Measurements from ENCODE around the gene ADGRG3.
"Not testable (repeated sequence)": the region's sequence is repeated elsewhere in the genome, so short reads cannot be mapped to it uniquely, and the experiment has no call there.

Gene ADGRG3

DNA sequence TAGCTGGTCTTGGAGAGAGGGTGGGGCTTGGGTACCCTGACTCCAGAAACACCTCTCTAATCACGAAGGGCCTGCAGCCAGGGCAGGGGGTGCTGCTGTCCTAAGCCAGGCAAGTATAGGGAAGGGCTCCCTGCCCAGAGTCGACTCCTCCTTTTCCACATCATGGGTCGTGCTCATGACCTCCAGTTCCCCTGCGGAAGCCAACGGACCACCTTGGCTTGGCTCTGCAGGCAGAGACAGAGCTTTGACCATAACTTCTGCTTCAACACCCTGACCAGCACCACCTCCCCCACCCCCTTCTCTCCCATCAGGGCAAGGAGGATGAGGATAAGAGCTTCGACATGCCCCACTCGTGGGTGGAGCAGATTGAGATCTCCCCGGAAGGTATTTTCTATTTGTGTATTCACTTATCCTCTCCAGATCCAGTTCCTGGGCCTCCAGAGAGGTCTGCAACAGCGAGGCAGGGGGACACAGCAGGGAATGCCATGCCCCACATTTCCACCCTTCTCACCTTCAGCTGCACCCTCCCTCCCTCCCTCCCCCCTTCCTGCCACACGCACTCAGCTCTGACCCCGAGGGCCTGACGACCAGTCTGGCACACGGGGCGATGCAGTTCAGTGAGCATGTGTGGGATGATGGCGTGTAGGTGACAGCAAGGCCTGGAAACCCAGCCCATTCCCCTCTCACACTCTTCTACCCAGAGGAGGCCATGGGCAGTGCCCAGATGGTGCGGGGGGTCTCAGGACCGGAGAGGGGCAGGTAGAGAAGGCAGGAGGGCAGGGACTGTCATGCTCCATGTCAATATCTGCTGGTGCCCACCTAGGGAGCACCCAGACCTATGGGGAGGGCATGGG, 53.5 kb downstream of the ADGRG3 start:
- no peak for DNase-seq (ENCODE audit: low read depth)

- no peak for DNase-seq (ENCODE audit: low read depth)
Measured at GRCh38 chr16:57722210-57722499, 54.0 kb downstream of the ADGRG3 start.

GRCh38 chr16:57722651-57723050, 54.5 kb downstream of the ADGRG3 start:
- no peak for DNase-seq (ENCODE audit: low read depth)

DNA sequence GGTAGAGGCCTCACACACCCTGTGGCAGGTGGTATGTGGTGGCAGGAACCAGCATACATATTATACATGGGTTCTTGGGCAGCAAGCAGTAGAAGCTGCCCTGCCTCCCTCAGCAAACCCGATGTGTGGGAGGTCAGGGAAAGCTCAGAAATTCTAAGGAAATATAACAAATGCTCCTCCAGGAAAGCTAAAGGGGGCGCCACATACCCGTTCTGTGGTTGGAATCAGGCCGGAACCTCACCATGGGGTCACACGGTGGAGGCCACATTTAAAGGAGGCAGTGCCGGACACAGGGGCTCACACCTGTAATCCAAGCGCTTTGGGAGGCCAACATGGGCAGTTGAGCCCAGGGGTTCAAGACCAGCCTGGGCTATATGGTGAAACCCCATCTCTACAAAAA, 55.1 kb downstream of the ADGRG3 start:
- DNase-seq (ENCODE audit: low read depth): no peak

DNA sequence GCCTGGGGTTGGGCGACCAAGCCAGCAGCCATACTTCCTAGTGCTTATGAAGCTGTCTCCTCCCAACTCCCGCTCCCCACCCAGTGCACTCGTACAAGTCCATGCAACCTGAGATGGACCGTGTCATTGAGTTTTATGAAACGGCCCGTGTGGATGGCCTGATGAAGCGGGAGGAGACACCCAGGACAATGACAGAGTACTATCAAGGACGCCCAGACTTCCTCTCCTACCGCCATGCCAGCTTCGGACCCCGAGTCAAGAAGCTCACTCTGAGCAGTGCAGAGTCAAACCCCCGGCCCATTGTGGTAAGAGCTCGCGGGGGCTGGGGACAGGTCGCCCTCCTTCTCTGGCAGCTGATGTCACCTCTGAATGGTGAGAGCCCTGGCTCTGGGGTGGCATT, 56.4 kb downstream of the ADGRG3 start:
- no peak for DNase-seq (ENCODE audit: low read depth)

- DNase-seq (ENCODE audit: low read depth): no peak
Measured at GRCh38 chr16:57725151-57725550, 57.0 kb downstream of the ADGRG3 start.

GRCh38 chr16:57725554-57725953, 57.4 kb downstream of the ADGRG3 start:
- DNase-seq (ENCODE audit: low read depth): no peak

GRCh38 chr16:57725976-57726375, 57.9 kb downstream of the ADGRG3 start:
- no peak for DNase-seq (ENCODE audit: low read depth)

- no peak for DNase-seq (ENCODE audit: low read depth)
Measured at GRCh38 chr16:57726433-57726947, 58.4 kb downstream of the ADGRG3 start.

DNA sequence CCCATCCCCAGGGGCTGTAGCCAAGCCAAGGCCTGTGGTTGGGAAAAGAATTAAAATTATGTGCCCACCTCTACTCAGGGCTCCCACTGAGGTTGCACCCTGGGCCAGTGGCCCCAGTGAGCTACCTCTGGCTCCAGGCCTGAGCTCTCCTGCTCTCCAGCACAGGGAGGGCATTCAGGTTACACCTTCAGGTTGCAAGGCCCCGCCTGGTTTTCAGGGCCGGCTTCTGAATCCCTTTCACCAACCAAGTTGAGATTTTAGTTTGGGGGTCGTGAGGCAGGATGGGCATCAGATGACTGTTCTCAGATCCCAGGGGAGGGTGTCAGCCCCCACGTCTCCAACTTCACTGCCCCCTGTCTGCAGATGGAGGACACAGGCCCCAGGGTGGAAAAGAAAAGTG, 59.5 kb downstream of the ADGRG3 start:
- DNase-seq (ENCODE audit: low read depth): no peak

DNA sequence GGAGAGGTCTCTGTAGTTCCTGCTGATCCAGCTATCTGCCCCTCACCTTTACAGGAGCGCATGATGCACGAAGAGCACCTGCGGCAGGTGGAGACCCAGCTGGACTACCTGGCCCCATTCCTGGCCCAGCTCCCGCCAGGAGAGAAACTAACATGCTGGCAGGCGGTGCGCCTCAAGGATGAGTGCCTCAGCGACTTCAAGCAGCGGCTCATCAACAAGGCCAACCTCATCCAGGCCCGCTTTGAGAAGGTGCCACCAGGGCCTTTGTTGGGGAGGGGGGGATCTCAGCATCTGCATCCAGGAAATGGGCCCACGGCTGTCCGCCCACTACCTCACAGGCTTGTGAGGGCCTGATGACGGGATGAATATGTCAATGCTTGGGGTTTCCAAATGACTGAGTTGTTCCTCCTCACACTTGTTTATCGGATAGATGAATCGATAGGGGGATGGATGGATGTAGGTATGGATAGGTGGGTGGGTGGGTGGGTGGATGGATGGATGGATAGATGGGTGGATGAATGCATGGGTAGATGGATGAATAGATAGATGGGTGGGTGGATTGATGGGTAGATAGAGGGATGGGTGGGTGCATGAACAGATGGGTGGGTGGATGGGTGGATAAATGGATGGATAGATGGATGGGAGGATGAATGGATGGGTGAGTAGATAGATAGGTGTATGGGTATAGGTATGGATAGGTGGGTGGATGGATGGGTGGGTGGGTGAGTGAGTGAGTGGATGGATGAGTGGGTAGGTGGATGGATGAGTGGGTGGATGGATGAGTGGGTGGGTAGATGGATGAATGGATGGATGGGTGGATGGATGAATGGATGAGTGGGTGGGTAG, 60.5 kb downstream of the ADGRG3 start:
- DNase-seq (ENCODE audit: low read depth): no peak

DNA sequence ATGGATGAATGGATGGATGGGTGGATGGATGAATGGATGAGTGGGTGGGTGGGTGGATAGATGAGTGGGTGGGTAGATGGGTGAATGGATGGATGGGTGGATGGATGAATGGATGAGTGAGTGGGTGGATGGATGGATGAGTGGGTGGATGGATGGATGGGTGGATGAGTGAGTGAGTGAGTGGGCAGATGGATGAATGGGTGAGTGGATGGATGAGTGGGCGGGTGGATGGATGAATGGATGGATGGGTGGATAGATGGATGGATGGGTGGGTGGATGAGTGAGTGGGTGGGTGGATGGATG, 61.0 kb downstream of the ADGRG3 start:
- DNase-seq (ENCODE audit: low read depth): no peak

DNA sequence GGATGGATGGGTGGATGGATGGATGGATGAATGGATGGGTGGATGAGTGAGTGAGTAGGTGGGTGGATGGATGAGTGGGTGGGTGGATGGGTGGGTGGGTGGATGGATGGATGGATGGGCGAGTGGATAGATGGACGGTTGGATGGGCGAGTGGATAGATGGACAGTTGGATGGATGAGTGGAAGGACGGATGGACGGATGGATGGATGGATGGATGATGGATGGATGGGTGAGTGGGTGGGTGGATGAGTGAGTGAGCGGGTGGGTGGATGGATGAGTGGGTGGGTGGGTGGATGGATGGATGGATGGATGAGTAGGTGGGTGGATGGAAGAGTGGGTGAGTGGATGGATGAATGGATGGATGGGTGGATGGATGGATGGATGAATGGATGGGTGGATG, 61.7 kb downstream of the ADGRG3 start:
- not testable (repeated sequence) for DNase-seq (ENCODE audit: low read depth)

DNA sequence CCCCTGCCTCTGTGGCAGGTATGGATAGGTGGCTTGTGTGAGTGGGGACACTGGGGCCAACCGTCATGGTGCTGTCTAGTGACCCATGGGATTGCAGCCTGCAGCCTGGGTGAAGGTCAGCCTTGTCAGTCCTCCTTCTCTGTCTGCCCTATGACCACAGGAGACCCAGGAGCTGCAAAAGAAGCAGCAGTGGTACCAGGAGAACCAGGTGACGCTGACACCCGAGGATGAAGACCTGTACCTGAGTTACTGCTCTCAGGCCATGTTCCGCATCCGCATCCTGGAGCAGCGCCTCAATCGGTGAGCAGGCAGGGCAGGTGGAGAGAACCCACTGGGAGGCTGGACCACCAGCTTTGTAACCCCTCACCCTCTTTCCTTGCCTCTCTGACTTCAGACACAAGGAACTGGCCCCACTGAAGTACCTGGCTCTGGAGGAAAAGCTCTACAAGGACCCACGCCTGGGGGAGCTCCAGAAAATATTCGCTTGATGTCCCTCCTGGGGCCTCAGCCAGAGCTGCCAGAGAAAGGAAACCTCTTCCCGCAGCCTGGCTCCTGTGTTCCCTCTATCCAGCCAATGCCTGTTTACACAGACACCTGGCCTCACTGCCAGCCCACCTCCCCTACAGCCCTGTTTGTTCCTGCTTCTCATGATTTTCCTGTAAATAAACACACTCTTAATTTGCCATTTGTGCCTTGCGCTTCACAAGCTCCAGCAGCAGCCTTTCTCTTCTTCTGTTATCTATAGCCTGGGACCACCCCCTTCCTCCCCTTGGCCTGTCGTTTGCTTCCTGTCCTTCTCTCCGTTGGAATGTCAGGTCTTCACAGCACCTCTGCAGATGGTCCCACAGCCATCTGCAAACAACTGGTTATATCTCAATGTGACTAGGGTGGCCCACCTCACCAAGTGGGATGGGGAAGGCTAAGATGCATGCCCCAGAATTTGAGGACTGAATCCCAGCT, 62.9 kb downstream of the ADGRG3 start:
- DNase-seq (ENCODE audit: low read depth): no peak

DNA sequence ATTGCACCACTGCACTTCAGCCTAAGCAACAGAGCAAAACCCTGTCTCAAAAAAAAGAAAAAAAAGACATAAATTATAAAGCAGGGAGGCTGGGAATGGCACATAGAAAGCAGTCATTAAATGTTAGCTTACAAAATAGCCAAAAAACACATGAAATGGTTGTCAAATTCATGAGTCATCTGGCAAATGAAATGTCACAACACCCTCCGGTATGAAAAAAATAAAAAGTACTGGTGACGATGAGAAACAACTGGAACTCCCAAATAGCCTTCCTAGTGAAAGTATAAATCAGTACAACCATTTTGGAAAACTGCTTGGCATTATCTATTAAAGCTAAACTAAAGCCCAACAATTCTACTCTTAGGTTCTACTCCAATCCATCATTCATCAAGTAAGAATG, 63.9 kb downstream of the ADGRG3 start:
- no peak for DNase-seq (ENCODE audit: low read depth)

GRCh38 chr16:57732714-57733113, 64.6 kb downstream of the ADGRG3 start:
- no peak for DNase-seq (ENCODE audit: low read depth)

GRCh38 chr16:57734308-57734924, 66.3 kb downstream of the ADGRG3 start:
- DNase-seq (ENCODE audit: low read depth): no peak

GRCh38 chr16:57734925-57735754, 67.0 kb downstream of the ADGRG3 start:
- peak; percentile 96 for DNase-seq (ENCODE audit: low read depth)

DNA sequence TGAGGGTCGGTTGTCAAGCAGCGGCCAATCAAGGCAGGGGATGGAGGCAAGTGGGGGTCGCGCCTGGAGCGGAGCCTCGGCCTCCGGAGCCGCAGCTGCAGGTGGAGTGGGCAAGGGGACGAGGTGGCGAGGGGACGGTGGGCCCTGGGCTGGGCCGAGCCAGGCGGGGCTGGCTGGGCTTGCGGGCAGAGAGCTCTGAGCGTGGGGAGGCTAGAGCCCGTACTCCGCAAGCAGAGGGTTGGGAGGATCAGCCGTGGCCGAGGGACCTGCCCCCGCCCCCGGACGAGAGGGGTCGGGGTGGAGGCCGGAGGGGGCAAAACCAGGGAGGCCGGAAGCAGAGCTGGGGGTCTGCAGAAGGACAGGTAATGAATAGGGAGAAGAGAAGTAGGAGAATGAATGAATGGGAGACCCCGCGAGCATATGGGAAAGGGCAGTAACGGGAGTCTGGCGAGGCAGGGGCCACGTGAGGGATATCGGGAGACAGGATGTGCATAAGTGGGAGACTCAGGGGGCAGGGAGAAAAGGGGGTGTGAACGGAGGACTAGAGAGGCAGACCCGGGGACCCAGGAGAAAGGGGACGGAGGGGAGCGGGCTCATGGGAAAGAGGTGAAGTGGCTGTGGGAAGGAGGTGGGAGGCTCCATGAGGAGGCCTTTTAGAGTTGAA, 67.8 kb downstream of the ADGRG3 start, which contains the start of gene KATNB1:
Gene KATNB1 (plus strand): TSS at position 16 of the 664 bp plus-strand sequence. CDS start 1,474 bp downstream, outside the sequence.
- no peak for DNase-seq (ENCODE audit: low read depth)

Data from activated T-helper 1 cell treated with Interleukin-2 at 50 U/mL for 16 hours (primary cell).